IMR-90 (cell line): ENCODE results near the gene STMN3. TPM values are rescaled to one million over a fixed set of nuclear protein-coding genes. Genes with fewer than 3 reads are reported as not detected.
A peak's percentile ranks its signal among the peaks of the same experiment; 100 is the strongest.

Experiments used
- ATAC-seq: fragments of 200-7000 bp; cut with Tn5 transposase; 2 replicates; pipeline ENCODE4 v1.9.1; 2020; ENCODE audit warnings: low read depth, mild to moderate bottlenecking, moderate library complexity
- BruUV-seq: library from RNA; stranded (reverse); fragments of 400-500 nt; replicated peaks from 2 replicates; lab custom pipeline; 2021; lab: Mats Ljungman, UMichigan
- CTCF ChIA-PET: fragments of 300-600 bp; formaldehyde crosslinking; extraction: SDS; loops from one replicate; lab custom pipeline; 2021; ENCODE audit warnings: antibody characterized with exemption; lab: Yijun Ruan, JAX
- POLR2A ChIA-PET: fragments of 300-600 bp; sonication (Branson Sonifier 250); formaldehyde crosslinking; loops from one replicate; lab custom pipeline; 2022; ENCODE audit warnings: antibody characterized with exemption; ENCODE audit not compliant: unreplicated experiment; lab: Charles Lee
- DNase-seq: peaks from one replicate; pipeline ENCODE4 v3.0.0; 2013
- H2AFZ ChIP-seq: replicated peaks from 2 replicates; pipeline ENCODE3; 2013; ENCODE audit warnings: low read length, mild to moderate bottlenecking; ENCODE audit not compliant: poor library complexity
- H2AK5ac ChIP-seq: 2 replicates; pipeline ENCODE4 v1.6.1; 2013; ENCODE audit warnings: low read depth, low read length, inconsistent platforms
- H2AK9ac ChIP-seq: replicated peaks from 2 replicates; pipeline ENCODE3; 2013; ENCODE audit warnings: mild to moderate bottlenecking, low read depth, low read length, moderate library complexity; ENCODE audit not compliant: poor library complexity
- H2BK120ac ChIP-seq: 2 replicates; pipeline ENCODE4 v1.6.1; 2013; ENCODE audit warnings: low read depth, low read length, inconsistent platforms
- H2BK15ac ChIP-seq: 3 replicates; pipeline ENCODE4 v1.6.1; 2013; ENCODE audit warnings: low read depth, low read length, inconsistent platforms
- H2BK20ac ChIP-seq: 2 replicates; pipeline ENCODE4 v1.6.1; 2013; ENCODE audit warnings: low read depth, mild to moderate bottlenecking, inconsistent platforms, low read length, moderate library complexity
- H2BK5ac ChIP-seq: 2 replicates; pipeline ENCODE4 v1.6.1; 2013; ENCODE audit warnings: mild to moderate bottlenecking, low read depth, low read length, inconsistent platforms; ENCODE audit not compliant: poor library complexity, severe bottlenecking
- H3K14ac ChIP-seq: replicated peaks from 2 replicates; pipeline ENCODE4 v1.6.1; 2013; ENCODE audit warnings: low read depth, low read length, inconsistent platforms
- H3K18ac ChIP-seq: 2 replicates; pipeline ENCODE4 v1.6.1; 2013; ENCODE audit warnings: low read depth, low read length, control low read depth
- H3K23ac ChIP-seq: 2 replicates; pipeline ENCODE4 v1.6.1; 2013; ENCODE audit warnings: low read depth, low read length, inconsistent platforms
- H3K27ac ChIP-seq: 2 replicates; pipeline ENCODE4 v1.5.1; 2013; ENCODE audit warnings: mild to moderate bottlenecking, control low read depth, low read length; ENCODE audit not compliant: insufficient read depth
- H3K27me3 ChIP-seq: 2 replicates; pipeline ENCODE4 v1.6.1; 2013; ENCODE audit warnings: low read length; ENCODE audit not compliant: control insufficient read depth, insufficient read depth
- H3K36me3 ChIP-seq: 2 replicates; pipeline ENCODE4 v1.6.1; 2013; ENCODE audit warnings: low read length, mixed read lengths; ENCODE audit not compliant: control insufficient read depth, insufficient read depth
- H3K4ac ChIP-seq: 2 replicates; pipeline ENCODE4 v1.6.1; 2013; ENCODE audit warnings: low read depth, low read length, inconsistent platforms
- H3K4me1 ChIP-seq: 2 replicates; pipeline ENCODE4 v1.6.1; 2013; ENCODE audit warnings: low read length, mixed read lengths; ENCODE audit not compliant: control insufficient read depth, insufficient read depth
- H3K4me2 ChIP-seq: 2 replicates; pipeline ENCODE4 v1.6.1; 2013; ENCODE audit warnings: low read depth, mild to moderate bottlenecking, control low read depth, low read length, moderate library complexity
- H3K4me3 ChIP-seq: 2 replicates; pipeline ENCODE4 v1.5.1; 2013; ENCODE audit warnings: low read depth, mild to moderate bottlenecking, control low read depth, low read length, moderate library complexity; ENCODE audit not compliant: insufficient read depth
- H3K56ac ChIP-seq: 2 replicates; pipeline ENCODE4 v1.6.1; 2013; ENCODE audit warnings: low read length, inconsistent platforms; ENCODE audit not compliant: insufficient read depth; ENCODE audit errors: extremely low read depth
- H3K79me1 ChIP-seq, 2 experiments: 2 replicates each; pipeline ENCODE4 v1.6.1; 2013; ENCODE audit warnings: low read length in 2 of 2, inconsistent platforms in 1 of 2, low read depth in 1 of 2
- H3K9ac ChIP-seq: 2 replicates; pipeline ENCODE4 v1.6.1; 2013; ENCODE audit warnings: low read depth, low read length, control low read depth
- H3K9me1 ChIP-seq: 2 replicates; pipeline ENCODE4 v1.6.1; 2013; ENCODE audit warnings: low read length, inconsistent platforms; ENCODE audit not compliant: insufficient read depth
- H3K9me3 ChIP-seq: 2 replicates; pipeline ENCODE4 v1.6.1; 2013; ENCODE audit warnings: low read length; ENCODE audit not compliant: control insufficient read depth, insufficient read depth
- H4K20me1 ChIP-seq: 2 replicates; pipeline ENCODE4 v1.6.1; 2013; ENCODE audit warnings: low read length, inconsistent platforms; ENCODE audit not compliant: insufficient read depth
- H4K5ac ChIP-seq: 2 replicates; pipeline ENCODE4 v1.6.1; 2013; ENCODE audit warnings: mild to moderate bottlenecking, low read depth, low read length, control low read depth
- H4K8ac ChIP-seq, 2 experiments: 2 replicates each; pipeline ENCODE4 v1.6.1; 2013; ENCODE audit warnings: low read depth in 2 of 2, low read length in 2 of 2, control low read depth in 1 of 2, inconsistent platforms in 1 of 2
- H4K91ac ChIP-seq: 2 replicates; pipeline ENCODE4 v1.6.1; 2013; ENCODE audit warnings: low read depth, low read length, inconsistent platforms; ENCODE audit not compliant: insufficient read depth
- BHLHE40 ChIP-seq: fragments of 150-350 bp; IDR thresholded peaks from 2 replicates; pipeline ENCODE4 v1.6.1; 2016; ENCODE audit warnings: mild to moderate bottlenecking, low read depth, low read length
- CEBPB ChIP-seq: IDR thresholded peaks from 2 replicates; pipeline ENCODE4 v1.6.1; 2012; ENCODE audit warnings: low read depth, low read length, improper control_type of control experiment
- CHD1 ChIP-seq: IDR thresholded peaks from 2 replicates; pipeline ENCODE4 v1.6.1; 2012; ENCODE audit warnings: low read depth, low read length, improper control_type of control experiment
- FOS ChIP-seq: fragments of 150-350 bp; IDR thresholded peaks from 2 replicates; pipeline ENCODE4 v1.6.1; 2016; ENCODE audit warnings: low read depth, low read length
- MAFK ChIP-seq: IDR thresholded peaks from 2 replicates; pipeline ENCODE4 v1.6.1; 2012; ENCODE audit warnings: low read depth, low read length, improper control_type of control experiment
- MAZ ChIP-seq: IDR thresholded peaks from 2 replicates; pipeline ENCODE4 v1.6.1; 2012; ENCODE audit warnings: low read depth, mild to moderate bottlenecking, low read length, improper control_type of control experiment, moderate library complexity, borderline replicate concordance
- MXI1 ChIP-seq: IDR thresholded peaks from 2 replicates; pipeline ENCODE4 v1.6.1; 2012; ENCODE audit warnings: low read depth, mild to moderate bottlenecking, low read length, moderate library complexity, borderline replicate concordance
- NFE2L2 ChIP-seq: fragments of 150-350 bp; IDR thresholded peaks from 2 replicates; pipeline ENCODE4 v1.6.1; 2016; ENCODE audit warnings: low read depth, mild to moderate bottlenecking, low read length
- POLR2A ChIP-seq: IDR thresholded peaks from 2 replicates; pipeline ENCODE4 v1.6.1; 2012; ENCODE audit warnings: mild to moderate bottlenecking, low read depth, low read length
- RAD21 ChIP-seq: IDR thresholded peaks from 2 replicates; pipeline ENCODE4 v1.6.1; 2012; ENCODE audit warnings: low read length, improper control_type of control experiment
- RCOR1 ChIP-seq: IDR thresholded peaks from 2 replicates; pipeline ENCODE4 v1.6.1; 2012; ENCODE audit warnings: mild to moderate bottlenecking, low read length, improper control_type of control experiment; ENCODE audit not compliant: insufficient replicate concordance
- RFX5 ChIP-seq: IDR thresholded peaks from 2 replicates; pipeline ENCODE4 v1.8.0; 2012; ENCODE audit warnings: low read depth, mild to moderate bottlenecking, low read length, moderate library complexity
- SMC3 ChIP-seq: fragments of 150-350 bp; IDR thresholded peaks from 2 replicates; pipeline ENCODE4 v1.6.1; 2016; ENCODE audit warnings: low read depth, mild to moderate bottlenecking, antibody characterized with exemption, low read length, moderate library complexity
- WGBS, 2 experiments: methylation state at CpG; one replicate each; pipeline versions ENCODE4 v1.1.5 to v1.1.7; 2013; ENCODE audit warnings: missing lambda C conversion rate in 2 of 2; ENCODE audit not compliant: insufficient read length in 1 of 2; ENCODE audit errors: extremely low coverage in 2 of 2; 5-methylcytosine and 5-hydroxymethylcytosine counted together
- dilution Hi-C: fragments of 300-500 bp; cut with HindIII; formaldehyde crosslinking; loops from one replicate; pipeline ENCODE4 v1.14.3; 2018; ENCODE audit warnings: low sequenced_read_pairs; ENCODE audit not compliant: unreplicated experiment
- in situ Hi-C: fragments of 300-500 bp; cut with MboI; formaldehyde crosslinking; loops from 3 replicates; pipeline ENCODE4 v1.14.3; 2019; ENCODE audit warnings: low sequenced_read_pairs, inconsistent platforms, mixed read lengths
- intact Hi-C: fragments of 100-400 bp; cut with micrococcal nuclease; formaldehyde crosslinking; loops from 2 replicates; pipeline ENCODE4 v1.10.0; 2022
- polyA plus RNA-seq, 3 experiments: library from polyadenylated mRNA; depleted of rRNA; stranded (reverse); fragments of >200 nt; gene quantifications; 2 replicates each; pipeline ENCODE4 v1.2.3, GENCODE V29; 2012; ENCODE audit warnings: low replicate concordance in 1 of 3
- total RNA-seq: library from RNA; depleted of rRNA; stranded (reverse); fragments of >200 nt; gene quantifications from 2 replicates; pipeline ENCODE4 v1.2.3, GENCODE V29; 2012
- TF ChIP-seq, protein P1 (sequence below): conservative IDR thresholded peaks from 2 replicates; pipeline ENCODE4 v1.5.1; 2012; ENCODE audit warnings: mild to moderate bottlenecking, low read depth, low read length, improper control_type of control experiment
- TF ChIP-seq, protein P2 (sequence below): fragments of 150-350 bp; IDR thresholded peaks from 2 replicates; pipeline ENCODE4 v1.6.1; 2017; ENCODE audit warnings: mild to moderate bottlenecking, antibody characterized with exemption, low read length, low read depth
- TF ChIP-seq, protein P3 (sequence below): fragments of 150-350 bp; IDR thresholded peaks from 2 replicates; pipeline ENCODE4 v1.6.1; 2016; ENCODE audit warnings: low read depth, mild to moderate bottlenecking, low read length, moderate library complexity, borderline replicate concordance

STMN3 gene
- total and polyA plus RNA-seq, 2 of the 4 experiments (the other 2 are of a cell fraction), result 20.3 to 62.3 TPM

DNA sequence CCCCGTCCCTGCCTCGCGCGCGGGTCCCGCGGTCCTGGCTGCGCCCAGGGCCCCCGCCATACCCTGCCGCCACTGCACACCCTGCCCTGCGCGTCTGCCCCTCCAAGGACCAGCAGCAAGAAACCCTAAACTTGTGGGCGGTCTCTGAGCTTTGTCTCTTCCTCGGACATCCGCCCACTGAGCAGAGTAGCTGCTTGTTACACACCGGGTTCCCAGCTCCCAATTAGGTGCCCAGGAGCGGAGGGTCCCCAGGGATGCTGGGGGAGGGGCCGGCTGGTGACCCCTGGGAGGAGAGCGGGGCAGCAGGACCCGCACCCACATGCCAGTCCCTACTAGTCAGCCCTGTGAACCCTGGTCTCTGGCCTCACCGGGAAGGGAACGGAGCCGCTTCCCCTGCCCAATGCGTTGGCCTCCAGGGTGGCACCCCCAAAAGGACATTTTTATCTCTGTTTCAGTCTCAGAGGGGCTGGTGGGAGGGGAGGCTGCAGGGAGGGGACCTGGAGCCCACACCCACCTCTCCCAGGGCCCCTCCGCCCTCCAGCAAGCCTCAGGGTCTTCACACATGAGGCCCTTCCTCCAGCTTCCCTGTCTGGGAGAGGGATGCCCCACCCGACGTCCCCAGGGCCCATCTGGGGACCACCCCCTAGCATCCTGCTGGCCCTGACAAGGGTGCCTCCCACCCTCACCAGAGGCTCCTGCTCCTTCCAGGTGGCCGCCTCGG is 10.5 kb downstream of the STMN3 start:
- POLR2A ChIA-PET, result no interaction called here
- H3K56ac ChIP-seq, result no peak overlapping the region
- H3K23ac ChIP-seq, result no peak overlapping the region
- DNase-seq (no peak), ATAC-seq (peak; percentile 9; the same call in 1 of the 2 replicates)
- in situ Hi-C loops (no loop called here), dilution Hi-C loops (no loop called here), intact Hi-C loops (no loop called here)
- H4K91ac ChIP-seq, result no peak overlapping the region
- H3K4me1 ChIP-seq, result no peaks in the 10 kb centered on the region
- H4K8ac ChIP-seq, result no peak overlapping the region
- H3K9me1 ChIP-seq, result no peaks in the 10 kb centered on the region
- H4K20me1 ChIP-seq, result peaks cover 3% of the 10 kb centered on the region; the same call in 1 of the 2 replicates
- no peak overlapping the region for H2BK5ac ChIP-seq
- H3K4me2 ChIP-seq, result no peak overlapping the region
- H2AK5ac ChIP-seq, result no peak overlapping the region
- no peak overlapping the region for H3K4ac ChIP-seq
- peak overlapping the region; percentile 72 for H2AK9ac ChIP-seq
- H4K5ac ChIP-seq, result no peak overlapping the region
- no peak overlapping the region for H3K14ac ChIP-seq
- no peak overlapping the region for H3K18ac ChIP-seq
- no peak overlapping the region for H3K9ac ChIP-seq
- CTCF ChIA-PET, result no interaction called here
- no peak overlapping the region for H2BK20ac ChIP-seq
- H3K27me3 ChIP-seq, result no peaks in the 10 kb centered on the region
- H2AFZ ChIP-seq, result peak overlapping the region; percentile 51
- 46% methylated on average over 4 of the region's 29 CpGs; no CpG with 5 or more reads in 1 of the 2 experiments for WGBS, 2 experiments
- no peaks in the 10 kb centered on the region for H3K36me3 ChIP-seq
- H2BK15ac ChIP-seq, result no peak overlapping the region
- H3K9me3 ChIP-seq, result no peaks in the 10 kb centered on the region
- no peaks in the 10 kb centered on the region; a peak in 1 of 4 replicates for H3K79me1 ChIP-seq
- no peak overlapping the region for H3K27ac ChIP-seq
- no peak overlapping the region for H2BK120ac ChIP-seq
- no TSS peak for BruUV-seq
- TF ChIP-seq SMC3 (no peak), MXI1 (no peak), POLR2A (no peak), MAZ (no peak), FOS (no peak), RFX5 (no peak), MAFK (no peak), NFE2L2 (no peak), BHLHE40 (no peak), CHD1 (no peak), RCOR1 (no peak), RAD21 (no peak), CEBPB (no peak)
- TF ChIP-seq, protein P1, sequence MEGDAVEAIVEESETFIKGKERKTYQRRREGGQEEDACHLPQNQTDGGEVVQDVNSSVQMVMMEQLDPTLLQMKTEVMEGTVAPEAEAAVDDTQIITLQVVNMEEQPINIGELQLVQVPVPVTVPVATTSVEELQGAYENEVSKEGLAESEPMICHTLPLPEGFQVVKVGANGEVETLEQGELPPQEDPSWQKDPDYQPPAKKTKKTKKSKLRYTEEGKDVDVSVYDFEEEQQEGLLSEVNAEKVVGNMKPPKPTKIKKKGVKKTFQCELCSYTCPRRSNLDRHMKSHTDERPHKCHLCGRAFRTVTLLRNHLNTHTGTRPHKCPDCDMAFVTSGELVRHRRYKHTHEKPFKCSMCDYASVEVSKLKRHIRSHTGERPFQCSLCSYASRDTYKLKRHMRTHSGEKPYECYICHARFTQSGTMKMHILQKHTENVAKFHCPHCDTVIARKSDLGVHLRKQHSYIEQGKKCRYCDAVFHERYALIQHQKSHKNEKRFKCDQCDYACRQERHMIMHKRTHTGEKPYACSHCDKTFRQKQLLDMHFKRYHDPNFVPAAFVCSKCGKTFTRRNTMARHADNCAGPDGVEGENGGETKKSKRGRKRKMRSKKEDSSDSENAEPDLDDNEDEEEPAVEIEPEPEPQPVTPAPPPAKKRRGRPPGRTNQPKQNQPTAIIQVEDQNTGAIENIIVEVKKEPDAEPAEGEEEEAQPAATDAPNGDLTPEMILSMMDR, result no peak
- TF ChIP-seq, protein P2, sequence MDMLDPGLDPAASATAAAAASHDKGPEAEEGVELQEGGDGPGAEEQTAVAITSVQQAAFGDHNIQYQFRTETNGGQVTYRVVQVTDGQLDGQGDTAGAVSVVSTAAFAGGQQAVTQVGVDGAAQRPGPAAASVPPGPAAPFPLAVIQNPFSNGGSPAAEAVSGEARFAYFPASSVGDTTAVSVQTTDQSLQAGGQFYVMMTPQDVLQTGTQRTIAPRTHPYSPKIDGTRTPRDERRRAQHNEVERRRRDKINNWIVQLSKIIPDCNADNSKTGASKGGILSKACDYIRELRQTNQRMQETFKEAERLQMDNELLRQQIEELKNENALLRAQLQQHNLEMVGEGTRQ, result no peak
- TF ChIP-seq, protein P3, sequence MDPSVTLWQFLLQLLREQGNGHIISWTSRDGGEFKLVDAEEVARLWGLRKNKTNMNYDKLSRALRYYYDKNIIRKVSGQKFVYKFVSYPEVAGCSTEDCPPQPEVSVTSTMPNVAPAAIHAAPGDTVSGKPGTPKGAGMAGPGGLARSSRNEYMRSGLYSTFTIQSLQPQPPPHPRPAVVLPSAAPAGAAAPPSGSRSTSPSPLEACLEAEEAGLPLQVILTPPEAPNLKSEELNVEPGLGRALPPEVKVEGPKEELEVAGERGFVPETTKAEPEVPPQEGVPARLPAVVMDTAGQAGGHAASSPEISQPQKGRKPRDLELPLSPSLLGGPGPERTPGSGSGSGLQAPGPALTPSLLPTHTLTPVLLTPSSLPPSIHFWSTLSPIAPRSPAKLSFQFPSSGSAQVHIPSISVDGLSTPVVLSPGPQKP, result no peak
- H3K4me3 ChIP-seq, result no peak overlapping the region
